Nephron (organoid): ENCODE results near the gene ERMARD.

ENCODE experiments used
- H3K27ac Mint-ChIP-seq, 3 experiments: 2 replicates each; pipeline ENCODE4 v1.8.0; 2020; ENCODE audit warnings: mixed read lengths in 3 of 3, mild to moderate bottlenecking in 2 of 3, moderate library complexity in 1 of 3
- H3K27me3 Mint-ChIP-seq: 2 replicates; pipeline ENCODE4 v1.8.0; 2021; ENCODE audit warnings: low read depth, mild to moderate bottlenecking, moderate library complexity, mixed read lengths
- H3K36me3 Mint-ChIP-seq: 2 replicates; pipeline ENCODE4 v1.8.0; 2020; ENCODE audit warnings: low read depth, mixed read lengths
- H3K4me1 Mint-ChIP-seq: 2 replicates; pipeline ENCODE4 v1.8.0; 2020; ENCODE audit warnings: mixed read lengths
- H3K4me3 Mint-ChIP-seq, 3 experiments: 2 replicates each; pipeline ENCODE4 v1.8.0; 2020; ENCODE audit warnings: mild to moderate bottlenecking in 3 of 3, mixed read lengths in 3 of 3, moderate library complexity in 2 of 3
- H3K9me3 Mint-ChIP-seq: 2 replicates; pipeline ENCODE4 v1.8.0; 2020; ENCODE audit warnings: mixed read lengths
- TF ChIP-seq, protein P1 (sequence below), 3 experiments: fragments of 200-600 bp; sonication (generic); IDR thresholded peaks; one replicate each; pipeline ENCODE4 v1.5.0; 2021; ENCODE audit warnings: antibody characterized with exemption in 3 of 3; ENCODE audit not compliant: unreplicated experiment in 3 of 3

The ERMARD gene

DNA sequence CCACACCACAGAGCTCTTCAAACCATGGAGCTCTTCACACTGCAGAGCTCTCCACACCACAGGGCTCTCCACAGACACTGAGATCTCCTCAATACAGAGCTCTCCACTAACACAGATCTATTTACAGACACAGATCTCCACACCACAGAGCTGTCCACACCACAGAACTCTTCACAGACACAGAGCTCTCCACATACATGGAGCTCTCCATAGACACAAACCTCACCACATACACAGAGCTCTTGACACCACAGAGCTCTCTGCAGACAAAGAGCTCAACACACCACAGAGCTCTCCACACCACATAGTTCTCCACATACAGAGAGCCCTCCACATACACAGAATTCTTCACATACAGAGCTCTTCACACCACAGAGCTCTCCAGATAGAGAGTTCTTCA lies 53.0 kb downstream of the ERMARD start:
- H3K27ac Mint-ChIP-seq: no peak overlapping the region
- no peaks in the 10 kb centered on the region for H3K36me3 Mint-ChIP-seq
- H3K4me1 Mint-ChIP-seq: peaks cover 7% of the 10 kb centered on the region
- TF ChIP-seq, protein P1, sequence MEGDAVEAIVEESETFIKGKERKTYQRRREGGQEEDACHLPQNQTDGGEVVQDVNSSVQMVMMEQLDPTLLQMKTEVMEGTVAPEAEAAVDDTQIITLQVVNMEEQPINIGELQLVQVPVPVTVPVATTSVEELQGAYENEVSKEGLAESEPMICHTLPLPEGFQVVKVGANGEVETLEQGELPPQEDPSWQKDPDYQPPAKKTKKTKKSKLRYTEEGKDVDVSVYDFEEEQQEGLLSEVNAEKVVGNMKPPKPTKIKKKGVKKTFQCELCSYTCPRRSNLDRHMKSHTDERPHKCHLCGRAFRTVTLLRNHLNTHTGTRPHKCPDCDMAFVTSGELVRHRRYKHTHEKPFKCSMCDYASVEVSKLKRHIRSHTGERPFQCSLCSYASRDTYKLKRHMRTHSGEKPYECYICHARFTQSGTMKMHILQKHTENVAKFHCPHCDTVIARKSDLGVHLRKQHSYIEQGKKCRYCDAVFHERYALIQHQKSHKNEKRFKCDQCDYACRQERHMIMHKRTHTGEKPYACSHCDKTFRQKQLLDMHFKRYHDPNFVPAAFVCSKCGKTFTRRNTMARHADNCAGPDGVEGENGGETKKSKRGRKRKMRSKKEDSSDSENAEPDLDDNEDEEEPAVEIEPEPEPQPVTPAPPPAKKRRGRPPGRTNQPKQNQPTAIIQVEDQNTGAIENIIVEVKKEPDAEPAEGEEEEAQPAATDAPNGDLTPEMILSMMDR (IDR thresholded peaks at IDR 0.05; ENCODE audit: unreplicated experiment in 3 of 3): no peak
- H3K27me3 Mint-ChIP-seq: peaks cover 47% of the 10 kb centered on the region
- H3K4me3 Mint-ChIP-seq: no peak overlapping the region
- H3K9me3 Mint-ChIP-seq: no peaks in the 10 kb centered on the region

DNA sequence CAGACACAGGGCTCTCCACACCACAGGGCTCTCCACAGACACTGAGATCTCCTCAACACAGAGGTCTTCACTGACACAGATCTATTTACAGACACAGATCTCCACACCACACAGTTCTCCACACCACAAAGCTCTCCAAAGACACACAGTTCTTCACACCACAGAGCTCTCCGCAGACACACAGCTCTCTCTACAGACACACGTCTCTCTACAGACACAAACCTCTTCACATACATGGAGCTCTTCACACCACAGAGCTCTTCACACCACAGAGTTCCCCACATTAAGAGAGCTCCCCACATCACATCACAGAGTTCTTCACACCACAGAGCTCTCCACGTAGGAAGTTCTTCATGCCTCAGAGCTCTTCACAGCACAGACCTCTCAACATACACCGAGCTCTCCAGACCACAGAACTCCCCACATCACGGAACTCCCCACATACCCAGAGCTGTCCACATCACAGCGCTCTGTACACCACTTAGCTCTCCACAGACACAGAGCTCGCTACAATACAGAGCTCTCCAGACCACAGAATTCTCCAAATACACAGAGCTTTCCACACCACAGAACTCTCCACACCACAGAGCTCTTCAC lies 53.9 kb downstream of the ERMARD start:
- no peak overlapping the region for H3K4me3 Mint-ChIP-seq
- no peak overlapping the region for H3K27ac Mint-ChIP-seq
- no peaks in the 10 kb centered on the region for H3K36me3 Mint-ChIP-seq
- H3K27me3 Mint-ChIP-seq: peaks cover 52% of the 10 kb centered on the region
- no peaks in the 10 kb centered on the region for H3K9me3 Mint-ChIP-seq
- peaks cover 6% of the 10 kb centered on the region for H3K4me1 Mint-ChIP-seq
- TF ChIP-seq, protein P1 (IDR thresholded peaks at IDR 0.05; ENCODE audit: unreplicated experiment in 3 of 3): no peak

DNA sequence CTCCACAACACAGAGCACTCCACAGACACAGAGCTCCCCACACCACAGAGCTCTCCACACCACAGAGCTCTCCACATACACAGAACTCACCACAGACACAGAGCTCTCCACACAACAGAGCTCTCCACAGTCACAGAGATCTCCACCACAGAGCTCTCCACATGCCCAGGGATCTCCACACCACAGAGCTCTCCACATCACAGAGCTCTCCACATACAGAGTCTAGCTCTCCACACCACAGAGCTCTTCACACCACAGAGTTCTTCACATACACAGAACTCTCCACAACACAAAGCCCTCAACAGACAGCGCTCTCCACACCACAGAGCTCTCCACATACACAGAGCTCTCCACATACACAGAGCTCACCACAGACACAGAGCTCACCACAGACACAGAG lies 55.3 kb downstream of the ERMARD start:
- TF ChIP-seq, protein P1 (IDR thresholded peaks at IDR 0.05; ENCODE audit: unreplicated experiment in 3 of 3): no peak
- Mint-ChIP-seq H3K9me3 (no peaks in the 10 kb centered on the region), H3K36me3 (no peaks in the 10 kb centered on the region), H3K27me3 (peaks cover 52% of the 10 kb centered on the region), H3K4me1 (no peaks in the 10 kb centered on the region), H3K4me3 (no peak overlapping the region), H3K27ac (no peak overlapping the region)

DNA sequence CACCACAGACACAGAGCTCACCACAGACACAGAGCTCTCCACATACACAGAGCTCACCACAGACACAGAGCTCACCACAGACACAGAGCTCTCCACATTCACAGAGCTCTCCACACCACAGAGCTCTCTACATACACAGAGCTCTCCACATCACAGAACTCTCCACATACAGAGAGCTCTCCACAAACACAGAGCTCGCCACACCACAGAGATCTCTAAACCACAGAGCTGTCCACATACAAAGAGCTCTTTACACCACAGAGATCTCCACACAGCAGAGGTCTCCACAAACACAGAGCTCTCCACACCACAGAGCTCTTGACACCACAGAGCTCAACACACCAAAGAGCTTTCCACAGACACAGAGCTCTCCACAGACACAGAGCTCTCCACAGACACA lies 55.8 kb downstream of the ERMARD start:
- TF ChIP-seq, protein P1 (IDR thresholded peaks at IDR 0.05; ENCODE audit: unreplicated experiment in 3 of 3): no peak
- H3K36me3 Mint-ChIP-seq: no peaks in the 10 kb centered on the region
- no peak overlapping the region for H3K4me3 Mint-ChIP-seq
- no peaks in the 10 kb centered on the region for H3K9me3 Mint-ChIP-seq
- H3K27ac Mint-ChIP-seq: no peak overlapping the region
- H3K4me1 Mint-ChIP-seq: no peaks in the 10 kb centered on the region
- peaks cover 55% of the 10 kb centered on the region for H3K27me3 Mint-ChIP-seq

DNA sequence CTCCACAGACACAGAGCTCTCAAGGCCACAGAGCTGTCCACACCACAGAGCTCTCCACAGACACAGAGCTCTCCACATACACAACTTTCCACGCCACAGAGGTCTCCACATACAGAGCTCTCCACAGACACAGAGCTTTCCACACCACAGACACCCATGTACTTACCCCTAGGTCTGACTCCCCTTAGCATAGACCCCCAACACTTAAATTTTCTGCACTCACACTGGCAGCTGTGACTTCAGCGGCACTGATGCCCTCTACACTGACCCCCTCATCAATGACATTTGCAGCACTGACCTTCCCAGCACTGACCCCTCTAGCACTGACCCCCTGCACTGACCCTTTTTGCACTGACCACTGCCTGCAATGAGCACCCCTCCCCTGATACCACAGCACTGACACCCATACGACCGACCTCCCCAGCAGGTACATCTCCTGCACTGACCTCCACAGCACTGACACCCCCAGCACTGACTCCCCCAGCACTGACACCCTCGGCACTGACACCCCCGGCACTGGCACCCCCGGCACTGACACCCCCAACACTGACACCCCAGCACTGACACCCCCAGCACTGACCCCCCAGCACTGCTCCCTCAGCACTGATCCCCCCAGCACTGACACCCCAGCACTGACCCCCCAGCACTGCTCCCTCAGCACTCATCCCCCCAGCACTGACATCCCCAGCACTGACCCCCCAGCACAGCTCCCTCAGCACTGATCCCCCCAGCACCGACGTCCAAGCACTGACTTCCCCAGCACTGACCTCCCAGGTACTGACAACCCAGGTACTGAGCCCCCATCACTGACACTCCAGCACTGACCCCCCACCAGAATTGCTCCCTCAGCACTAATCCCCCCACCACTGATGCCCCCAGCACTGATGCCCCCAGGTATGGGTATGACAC lies 56.5 kb downstream of the ERMARD start:
- H3K9me3 Mint-ChIP-seq: no peaks in the 10 kb centered on the region
- no peaks in the 10 kb centered on the region for H3K4me1 Mint-ChIP-seq
- no peak overlapping the region for H3K27ac Mint-ChIP-seq
- peaks cover 52% of the 10 kb centered on the region for H3K27me3 Mint-ChIP-seq
- H3K4me3 Mint-ChIP-seq: no peak overlapping the region
- H3K36me3 Mint-ChIP-seq: no peaks in the 10 kb centered on the region
- TF ChIP-seq, protein P1 (IDR thresholded peaks at IDR 0.05; ENCODE audit: unreplicated experiment in 3 of 3): no peak
